ENCODE measurements around the gene HSPA1L. TPM values are rescaled to one million over a fixed set of nuclear protein-coding genes. Genes with fewer than 3 reads are reported as not detected.
A peak's percentile ranks its signal among the peaks of the same experiment; 100 is the strongest.

The HSPA1L gene
- polyA plus RNA-seq, 1 donor from 2014 or later: 2.6 TPM

DNA sequence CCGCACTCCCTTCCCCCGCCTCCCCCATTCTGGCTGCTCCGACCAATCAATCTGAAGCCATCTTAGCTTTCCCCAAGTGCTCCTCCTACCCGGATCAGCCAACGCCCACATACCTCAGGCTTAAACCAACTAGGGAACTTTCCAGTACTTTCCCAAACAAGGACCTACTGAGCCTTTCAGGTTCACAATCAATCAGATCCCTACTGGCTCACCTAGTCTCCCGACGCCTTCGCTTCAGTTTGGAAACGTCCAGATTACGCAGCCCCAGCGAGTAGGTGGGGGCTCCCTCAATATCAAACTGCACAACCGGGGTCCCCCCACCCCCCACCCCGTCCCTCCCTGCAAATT lies 432 bp downstream of the HSPA1L start:
- Histone ChIP-seq H3K27ac (ENCODE audit: low read length) (peak overlapping the region; percentile 58), H3K9me2 (ENCODE audit: insufficient read depth, low read length) (no peaks in the 10 kb centered on the region), H3K27me3 (ENCODE audit: insufficient read depth, low read depth, low read length) (no peaks in the 10 kb centered on the region), H4K20me1 (ENCODE audit: insufficient read depth) (no peaks in the 10 kb centered on the region), H2AFZ (ENCODE audit: low read depth, low read length) (peak overlapping the region; percentile 25), H3K9me3 (ENCODE audit: low read length) (no peaks in the 10 kb centered on the region), H3K36me3 (ENCODE audit: insufficient read depth, low read length) (no peaks in the 10 kb centered on the region), H3K79me2 (replicated peaks; ENCODE audit: insufficient read depth, low read length) (no peaks in the 10 kb centered on the region), H3K4me3 (ENCODE audit: low read length) (peak overlapping the region; percentile 66), H3K4me2 (ENCODE audit: low read length) (no peak overlapping the region), H3F3A (ENCODE audit: insufficient read depth, low read length, poor library complexity, severe bottlenecking) (no peaks in the 10 kb centered on the region), H3K9ac (ENCODE audit: low read length) (peak overlapping the region; percentile 54)
- TF ChIP-seq, protein P1, sequence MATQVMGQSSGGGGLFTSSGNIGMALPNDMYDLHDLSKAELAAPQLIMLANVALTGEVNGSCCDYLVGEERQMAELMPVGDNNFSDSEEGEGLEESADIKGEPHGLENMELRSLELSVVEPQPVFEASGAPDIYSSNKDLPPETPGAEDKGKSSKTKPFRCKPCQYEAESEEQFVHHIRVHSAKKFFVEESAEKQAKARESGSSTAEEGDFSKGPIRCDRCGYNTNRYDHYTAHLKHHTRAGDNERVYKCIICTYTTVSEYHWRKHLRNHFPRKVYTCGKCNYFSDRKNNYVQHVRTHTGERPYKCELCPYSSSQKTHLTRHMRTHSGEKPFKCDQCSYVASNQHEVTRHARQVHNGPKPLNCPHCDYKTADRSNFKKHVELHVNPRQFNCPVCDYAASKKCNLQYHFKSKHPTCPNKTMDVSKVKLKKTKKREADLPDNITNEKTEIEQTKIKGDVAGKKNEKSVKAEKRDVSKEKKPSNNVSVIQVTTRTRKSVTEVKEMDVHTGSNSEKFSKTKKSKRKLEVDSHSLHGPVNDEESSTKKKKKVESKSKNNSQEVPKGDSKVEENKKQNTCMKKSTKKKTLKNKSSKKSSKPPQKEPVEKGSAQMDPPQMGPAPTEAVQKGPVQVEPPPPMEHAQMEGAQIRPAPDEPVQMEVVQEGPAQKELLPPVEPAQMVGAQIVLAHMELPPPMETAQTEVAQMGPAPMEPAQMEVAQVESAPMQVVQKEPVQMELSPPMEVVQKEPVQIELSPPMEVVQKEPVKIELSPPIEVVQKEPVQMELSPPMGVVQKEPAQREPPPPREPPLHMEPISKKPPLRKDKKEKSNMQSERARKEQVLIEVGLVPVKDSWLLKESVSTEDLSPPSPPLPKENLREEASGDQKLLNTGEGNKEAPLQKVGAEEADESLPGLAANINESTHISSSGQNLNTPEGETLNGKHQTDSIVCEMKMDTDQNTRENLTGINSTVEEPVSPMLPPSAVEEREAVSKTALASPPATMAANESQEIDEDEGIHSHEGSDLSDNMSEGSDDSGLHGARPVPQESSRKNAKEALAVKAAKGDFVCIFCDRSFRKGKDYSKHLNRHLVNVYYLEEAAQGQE (IDR thresholded peaks at IDR 0.05; ENCODE audit: borderline replicate concordance): no peak
- TF ChIP-seq SMC3 (conservative IDR thresholded peaks at IDR 0.05; ENCODE audit: poor library complexity): no peak
- TF ChIP-seq, protein P2, sequence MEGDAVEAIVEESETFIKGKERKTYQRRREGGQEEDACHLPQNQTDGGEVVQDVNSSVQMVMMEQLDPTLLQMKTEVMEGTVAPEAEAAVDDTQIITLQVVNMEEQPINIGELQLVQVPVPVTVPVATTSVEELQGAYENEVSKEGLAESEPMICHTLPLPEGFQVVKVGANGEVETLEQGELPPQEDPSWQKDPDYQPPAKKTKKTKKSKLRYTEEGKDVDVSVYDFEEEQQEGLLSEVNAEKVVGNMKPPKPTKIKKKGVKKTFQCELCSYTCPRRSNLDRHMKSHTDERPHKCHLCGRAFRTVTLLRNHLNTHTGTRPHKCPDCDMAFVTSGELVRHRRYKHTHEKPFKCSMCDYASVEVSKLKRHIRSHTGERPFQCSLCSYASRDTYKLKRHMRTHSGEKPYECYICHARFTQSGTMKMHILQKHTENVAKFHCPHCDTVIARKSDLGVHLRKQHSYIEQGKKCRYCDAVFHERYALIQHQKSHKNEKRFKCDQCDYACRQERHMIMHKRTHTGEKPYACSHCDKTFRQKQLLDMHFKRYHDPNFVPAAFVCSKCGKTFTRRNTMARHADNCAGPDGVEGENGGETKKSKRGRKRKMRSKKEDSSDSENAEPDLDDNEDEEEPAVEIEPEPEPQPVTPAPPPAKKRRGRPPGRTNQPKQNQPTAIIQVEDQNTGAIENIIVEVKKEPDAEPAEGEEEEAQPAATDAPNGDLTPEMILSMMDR (IDR thresholded peaks at IDR 0.05; ENCODE audit: poor library complexity, severe bottlenecking): no peak
- TF ChIP-seq RAD21 (conservative IDR thresholded peaks at IDR 0.05): no peak
- no peak for TF ChIP-seq TAF1 (IDR thresholded peaks at IDR 0.05; ENCODE audit: low read depth)
- no peak for TF ChIP-seq EZH2 (IDR thresholded peaks at IDR 0.05; ENCODE audit: borderline replicate concordance, insufficient read depth, low read length, poor library complexity, severe bottlenecking)
- TF ChIP-seq EP300 (conservative IDR thresholded peaks at IDR 0.05; ENCODE audit: poor library complexity, severe bottlenecking): no peak
- TF ChIP-seq MXI1 (conservative IDR thresholded peaks at IDR 0.05; ENCODE audit: poor library complexity, severe bottlenecking): no peak
- no peak for TF ChIP-seq POLR2AphosphoS5 (IDR thresholded peaks at IDR 0.05)

DNA sequence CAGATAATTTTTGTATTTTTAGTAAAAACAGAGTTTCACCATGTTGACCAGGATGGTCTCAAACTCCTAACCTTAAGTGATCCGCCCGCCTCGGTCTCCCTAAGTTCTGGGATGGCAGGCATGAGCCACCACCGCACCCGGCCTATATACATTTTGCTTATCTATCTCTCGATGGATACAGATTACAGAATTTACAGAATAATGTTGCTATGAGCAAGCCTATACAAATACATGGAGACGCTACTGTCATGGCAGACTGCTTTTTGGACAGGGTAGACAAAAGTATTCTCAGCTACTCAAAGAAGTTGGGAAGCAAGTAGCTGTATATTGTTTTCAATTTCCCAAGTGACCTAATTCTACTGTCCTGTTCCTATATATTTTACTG lies 1.6 kb downstream of the HSPA1L start:
- Histone ChIP-seq H4K20me1 (ENCODE audit: insufficient read depth) (no peaks in the 10 kb centered on the region), H3K27me3 (ENCODE audit: insufficient read depth, low read depth, low read length) (no peaks in the 10 kb centered on the region), H3K36me3 (ENCODE audit: insufficient read depth, low read length) (no peaks in the 10 kb centered on the region), H3K9me3 (ENCODE audit: low read length) (no peaks in the 10 kb centered on the region), H3K4me3 (ENCODE audit: low read length) (no peak overlapping the region), H3K4me2 (ENCODE audit: low read length) (no peak overlapping the region), H3K79me2 (replicated peaks; ENCODE audit: insufficient read depth, low read length) (no peaks in the 10 kb centered on the region), H3K27ac (ENCODE audit: low read length) (no peak overlapping the region), H3K9ac (ENCODE audit: low read length) (no peak overlapping the region), H3K9me2 (ENCODE audit: insufficient read depth, low read length) (no peaks in the 10 kb centered on the region), H3F3A (ENCODE audit: insufficient read depth, low read length, poor library complexity, severe bottlenecking) (no peaks in the 10 kb centered on the region), H2AFZ (ENCODE audit: low read depth, low read length) (no peak overlapping the region)
- TF ChIP-seq, protein P2 (IDR thresholded peaks at IDR 0.05; ENCODE audit: poor library complexity, severe bottlenecking): no peak
- TF ChIP-seq POLR2AphosphoS5 (IDR thresholded peaks at IDR 0.05): no peak
- no peak for TF ChIP-seq MXI1 (conservative IDR thresholded peaks at IDR 0.05; ENCODE audit: poor library complexity, severe bottlenecking)
- no peak for TF ChIP-seq SMC3 (conservative IDR thresholded peaks at IDR 0.05; ENCODE audit: poor library complexity)
- no peak for TF ChIP-seq RAD21 (conservative IDR thresholded peaks at IDR 0.05)
- TF ChIP-seq, protein P1 (IDR thresholded peaks at IDR 0.05; ENCODE audit: borderline replicate concordance): no peak
- TF ChIP-seq TAF1 (IDR thresholded peaks at IDR 0.05; ENCODE audit: low read depth): no peak
- no peak for TF ChIP-seq EZH2 (IDR thresholded peaks at IDR 0.05; ENCODE audit: borderline replicate concordance, insufficient read depth, low read length, poor library complexity, severe bottlenecking)
- TF ChIP-seq EP300 (conservative IDR thresholded peaks at IDR 0.05; ENCODE audit: poor library complexity, severe bottlenecking): no peak
